GM12875 (cell line): ENCODE measurements around the gene SAMD14.

Experiments
- H3K4me3 ChIP-seq: one replicate; pipeline ENCODE4 v1.5.1; 2011; ENCODE audit warnings: low read depth, low read length, control low read depth
- TF ChIP-seq, protein P1 (sequence below): IDR thresholded peaks from 2 replicates; pipeline ENCODE4 v1.5.1; 2011; ENCODE audit warnings: low read depth, mild to moderate bottlenecking, control low read depth, inconsistent platforms, low read length, moderate library complexity, borderline replicate concordance; ENCODE audit not compliant: insufficient read depth

The SAMD14 gene

DNA sequence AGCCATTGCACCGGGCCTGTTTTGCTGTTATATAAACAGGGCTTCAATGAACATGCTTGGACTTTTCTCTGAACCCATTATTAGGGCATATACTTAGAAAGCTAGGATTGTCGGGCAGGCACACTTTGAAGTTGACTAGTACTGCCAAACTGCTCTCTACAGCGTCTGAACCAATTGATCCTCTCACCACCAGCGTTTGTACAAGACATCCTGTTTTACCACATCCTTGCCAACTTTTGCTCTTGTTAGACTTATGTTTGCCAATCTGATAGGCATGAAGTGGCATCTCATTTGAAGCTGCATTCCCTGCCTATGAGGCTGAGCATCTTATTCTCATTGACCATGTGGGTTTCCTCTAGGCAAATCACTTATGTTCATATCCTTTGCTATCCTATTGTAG, 27.9 kb upstream of the SAMD14 start:
- TF ChIP-seq, protein P1, sequence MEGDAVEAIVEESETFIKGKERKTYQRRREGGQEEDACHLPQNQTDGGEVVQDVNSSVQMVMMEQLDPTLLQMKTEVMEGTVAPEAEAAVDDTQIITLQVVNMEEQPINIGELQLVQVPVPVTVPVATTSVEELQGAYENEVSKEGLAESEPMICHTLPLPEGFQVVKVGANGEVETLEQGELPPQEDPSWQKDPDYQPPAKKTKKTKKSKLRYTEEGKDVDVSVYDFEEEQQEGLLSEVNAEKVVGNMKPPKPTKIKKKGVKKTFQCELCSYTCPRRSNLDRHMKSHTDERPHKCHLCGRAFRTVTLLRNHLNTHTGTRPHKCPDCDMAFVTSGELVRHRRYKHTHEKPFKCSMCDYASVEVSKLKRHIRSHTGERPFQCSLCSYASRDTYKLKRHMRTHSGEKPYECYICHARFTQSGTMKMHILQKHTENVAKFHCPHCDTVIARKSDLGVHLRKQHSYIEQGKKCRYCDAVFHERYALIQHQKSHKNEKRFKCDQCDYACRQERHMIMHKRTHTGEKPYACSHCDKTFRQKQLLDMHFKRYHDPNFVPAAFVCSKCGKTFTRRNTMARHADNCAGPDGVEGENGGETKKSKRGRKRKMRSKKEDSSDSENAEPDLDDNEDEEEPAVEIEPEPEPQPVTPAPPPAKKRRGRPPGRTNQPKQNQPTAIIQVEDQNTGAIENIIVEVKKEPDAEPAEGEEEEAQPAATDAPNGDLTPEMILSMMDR: no peak
- no peak overlapping the region for H3K4me3 ChIP-seq

DNA sequence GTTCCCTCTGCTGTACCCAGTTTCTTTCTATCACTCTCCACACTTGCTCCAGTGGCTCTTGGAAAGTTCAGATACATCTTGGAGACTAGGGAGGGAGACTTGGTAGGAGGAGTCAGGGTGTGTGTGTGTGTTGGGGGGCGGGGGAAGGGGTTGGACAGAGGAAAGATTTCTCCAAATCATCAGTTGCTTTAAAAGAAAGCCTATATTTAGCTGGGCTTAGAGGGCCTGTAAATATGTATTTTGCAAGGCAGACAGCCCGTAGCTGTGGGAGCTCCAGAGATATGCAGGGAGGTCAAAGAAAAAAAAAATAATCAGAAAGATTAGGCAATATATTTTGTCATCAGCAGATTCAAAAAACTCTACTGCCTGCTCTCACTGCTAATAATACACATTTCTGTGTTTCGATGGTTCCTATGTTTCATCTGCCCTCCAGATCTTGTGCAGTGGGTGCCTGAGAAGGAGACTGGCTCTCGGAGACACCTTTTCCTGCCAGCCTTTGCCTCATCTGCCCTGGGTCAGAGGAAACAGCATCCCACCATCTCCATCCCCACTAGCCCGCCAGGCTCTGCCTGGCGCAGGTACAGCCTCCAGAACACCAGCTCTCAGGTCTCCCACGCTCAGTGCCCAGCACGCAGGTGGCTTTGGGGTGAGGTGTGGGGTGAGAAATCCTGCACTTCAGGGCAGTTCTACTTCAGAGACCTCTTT, 25.3 kb upstream of the SAMD14 start:
- TF ChIP-seq, protein P1: no peak
- no peak overlapping the region for H3K4me3 ChIP-seq

DNA sequence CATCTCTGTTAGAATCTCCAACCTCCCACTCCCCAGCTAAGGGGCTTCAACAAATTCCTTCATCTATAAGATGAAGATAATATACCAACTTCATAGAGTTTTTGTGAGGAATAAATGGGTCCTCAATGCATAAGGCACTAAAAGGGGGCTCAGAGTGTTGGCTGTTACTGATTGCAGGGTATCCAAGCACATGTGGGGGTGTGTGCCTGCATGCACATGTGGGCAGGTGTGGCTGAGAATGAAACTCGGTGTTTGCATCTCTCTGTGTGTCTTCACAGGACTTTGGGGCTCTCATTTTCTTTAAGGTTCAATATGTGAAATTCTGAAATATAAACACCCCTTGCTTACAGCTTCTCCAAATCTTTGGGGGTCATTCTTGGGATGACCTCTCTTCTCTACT, 24.6 kb upstream of the SAMD14 start:
- TF ChIP-seq, protein P1: no peak
- no peak overlapping the region for H3K4me3 ChIP-seq

DNA sequence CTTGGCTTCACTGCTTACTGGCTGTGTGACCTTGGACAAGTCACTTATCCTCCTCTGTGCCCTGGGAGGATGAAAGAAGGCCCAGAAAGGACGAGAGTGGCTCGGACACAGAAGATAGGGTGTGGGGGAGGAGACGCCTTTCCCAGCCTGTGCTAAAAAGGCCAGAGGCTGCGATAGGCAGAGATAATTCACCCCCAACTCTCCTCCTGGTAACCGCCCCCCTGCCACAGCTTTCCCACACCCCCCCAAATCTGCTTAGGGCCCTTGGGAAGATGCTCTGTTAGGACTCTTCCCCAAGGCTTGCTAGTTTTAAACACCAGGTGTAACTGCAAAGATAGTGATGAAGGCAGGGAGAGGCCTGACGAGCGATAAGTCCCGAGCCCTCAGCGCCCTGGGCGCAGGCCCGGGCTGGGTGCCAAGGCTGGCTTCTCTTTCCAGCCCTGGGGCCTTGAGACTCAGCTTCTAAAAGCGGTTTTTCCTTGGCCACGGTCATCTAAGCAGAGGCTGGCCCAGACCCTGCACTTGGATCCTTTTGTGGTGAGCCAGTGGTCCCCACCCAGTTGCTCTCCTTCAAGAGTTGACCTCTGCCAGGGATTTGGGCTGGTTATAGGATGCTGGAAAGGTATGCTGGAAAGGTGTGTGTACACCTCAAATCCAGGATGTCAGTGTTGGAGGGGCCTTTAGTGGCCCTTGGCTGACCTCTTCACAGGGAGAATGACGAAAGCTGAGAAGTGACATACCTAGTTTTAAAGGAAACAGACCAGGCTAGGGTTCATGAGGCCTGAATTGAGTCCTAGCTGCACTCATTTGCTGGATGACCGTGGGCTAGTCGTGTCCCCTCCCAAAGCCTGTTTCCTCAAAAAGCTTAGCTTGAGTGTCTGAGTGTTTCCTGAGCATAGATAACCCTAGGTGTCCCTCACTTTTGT, 24.0 kb upstream of the SAMD14 start:
- TF ChIP-seq, protein P1: no peak
- H3K4me3 ChIP-seq: no peak overlapping the region

DNA sequence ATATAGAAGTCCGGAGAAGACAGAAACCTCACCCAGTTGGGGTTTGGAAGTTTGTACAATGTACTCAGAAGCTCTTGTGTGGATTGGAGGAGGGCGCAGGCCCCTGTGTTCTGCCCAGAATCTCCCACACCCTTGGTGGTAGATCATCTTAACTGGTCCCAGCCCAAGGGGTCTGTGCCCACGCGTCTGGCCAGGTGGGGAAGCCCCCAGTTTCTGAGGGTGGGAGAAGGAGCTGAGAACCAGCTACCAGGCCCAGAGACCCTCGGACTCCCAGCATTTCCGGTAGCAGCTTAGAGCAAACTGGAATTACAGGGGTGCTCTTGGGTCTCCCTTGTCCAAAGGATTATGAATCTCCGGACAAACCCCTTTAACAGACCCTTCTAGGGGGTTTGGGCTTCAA, 22.8 kb upstream of the SAMD14 start:
- TF ChIP-seq, protein P1: no peak
- H3K4me3 ChIP-seq: no peak overlapping the region

DNA sequence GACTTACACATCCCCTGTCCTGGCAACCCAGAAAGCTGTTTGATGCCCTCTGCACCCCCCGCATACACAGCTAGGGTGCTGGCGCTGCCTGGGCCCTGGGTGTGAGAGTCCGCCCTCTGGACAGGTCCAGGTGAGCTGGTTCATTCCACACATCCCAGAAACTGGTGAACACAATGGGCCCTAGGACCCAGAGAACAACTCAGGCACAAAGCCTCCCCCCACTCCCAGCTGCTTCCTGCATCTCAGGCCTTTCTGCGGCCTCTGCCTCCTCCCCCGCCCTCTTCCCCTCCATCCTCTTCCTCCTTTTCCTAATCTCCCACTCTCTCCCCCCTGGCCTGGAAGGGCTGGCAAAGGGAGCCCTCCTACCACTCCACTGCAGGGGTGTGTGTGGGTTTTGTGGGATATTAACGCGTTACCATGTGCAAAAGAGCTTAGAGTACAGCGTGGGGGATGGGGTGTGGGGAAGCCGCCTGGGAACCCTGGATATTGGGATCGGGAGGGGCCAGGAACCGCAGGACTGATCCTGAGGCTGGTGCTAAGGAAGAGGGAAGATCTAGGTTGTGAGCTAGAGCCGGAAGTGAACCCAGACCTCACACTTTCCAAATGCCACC, 22.1 kb upstream of the SAMD14 start:
- peak overlapping the region; percentile 65 for H3K4me3 ChIP-seq
- TF ChIP-seq, protein P1: no peak
